ENCODE measurements around the gene SNAP25. TPM values are rescaled to one million over a fixed set of nuclear protein-coding genes. Genes with fewer than 3 reads are reported as not detected.

Gene SNAP25
- total and polyA plus RNA-seq, 5 donors from 2014 or later: not detected

DNA sequence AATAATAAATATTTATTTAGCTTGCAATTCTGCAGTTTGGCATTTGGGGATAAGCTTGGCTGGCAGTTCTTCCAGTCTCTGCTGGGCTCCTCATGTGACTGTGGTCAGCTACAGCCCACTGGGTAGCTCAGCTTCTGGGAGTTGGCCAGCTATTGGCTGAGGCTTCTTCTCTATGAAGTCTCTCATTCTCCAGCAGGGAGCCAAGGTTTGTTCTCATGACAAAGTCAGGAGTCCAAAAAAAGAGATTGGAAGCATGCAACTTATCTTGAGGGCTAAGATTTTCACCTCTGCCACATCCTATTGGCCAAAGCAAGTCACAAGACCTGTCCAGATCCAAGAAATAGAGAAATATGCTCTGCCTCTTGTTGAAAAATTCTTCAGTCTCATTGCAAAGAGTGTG lies 94.6 kb downstream of the SNAP25 start:
- H3K9me3 ChIP-seq (ENCODE audit: control insufficient read depth in 2 of 2, low read length in 2 of 2): peaks cover 0 to 5% of the 10 kb centered on the region in 2 experiments
- peaks cover 4% of the 10 kb centered on the region for H3K27me3 ChIP-seq (ENCODE audit: control insufficient read depth, insufficient read depth, low read length)
- H3K4me1 Mint-ChIP-seq: no peaks in the 10 kb centered on the region
- no peaks in the 10 kb centered on the region for H3K36me3 Mint-ChIP-seq
- no peaks in the 10 kb centered on the region for H3K4me1 ChIP-seq (ENCODE audit: control insufficient read depth, insufficient read depth, low read length, poor library complexity, severe bottlenecking)
- no peaks in the 10 kb centered on the region for H3K36me3 ChIP-seq (ENCODE audit: control insufficient read depth, insufficient read depth, low read length)
- no peak for DNase-seq
- peaks cover 0 to 3% (median 0%) of the 10 kb centered on the region in 7 donors for H3K9me3 Mint-ChIP-seq
- peaks cover 17% of the 10 kb centered on the region for H3K27me3 Mint-ChIP-seq
- no peak overlapping the region for H3K27ac ChIP-seq (ENCODE audit: insufficient read depth, low read length, poor library complexity, severe bottlenecking)
- ATAC-seq (ENCODE audit: low read depth in 2 of 2): no peak
- no peak overlapping the region for H3K4me3 ChIP-seq (ENCODE audit: low read depth, low read length)
- H3K4me3 Mint-ChIP-seq: no peak overlapping the region
- H3K27ac Mint-ChIP-seq: no peak overlapping the region

DNA sequence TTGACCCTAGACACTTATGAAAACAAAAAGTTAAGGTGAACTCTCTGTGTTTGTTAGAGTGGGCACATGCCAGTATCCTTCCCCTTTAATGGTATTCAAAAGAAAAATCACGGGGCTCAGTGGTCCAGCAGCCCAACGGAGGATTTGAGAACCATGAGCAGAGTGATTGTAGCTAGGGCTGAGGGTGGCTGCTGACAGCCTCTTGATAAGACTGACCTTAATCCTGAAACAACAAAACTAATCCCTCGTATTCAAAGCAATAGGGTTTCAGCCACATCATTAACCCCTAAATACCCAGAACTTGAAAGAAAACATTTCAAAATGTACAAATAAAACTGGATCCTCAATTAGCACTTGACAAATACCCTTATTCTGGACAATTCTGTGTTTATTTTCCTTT lies 95.1 kb downstream of the SNAP25 start:
- H3K36me3 ChIP-seq (ENCODE audit: control insufficient read depth, insufficient read depth, low read length): no peaks in the 10 kb centered on the region
- peaks cover 4% of the 10 kb centered on the region for H3K27me3 ChIP-seq (ENCODE audit: control insufficient read depth, insufficient read depth, low read length)
- Mint-ChIP-seq H3K4me1 (no peaks in the 10 kb centered on the region), H3K4me3 (no peak overlapping the region), H3K9me3 (peaks cover 0 to 3% (median 0%) of the 10 kb centered on the region in 7 donors), H3K27ac (no peak overlapping the region), H3K36me3 (no peaks in the 10 kb centered on the region), H3K27me3 (peaks cover 17% of the 10 kb centered on the region)
- no peaks in the 10 kb centered on the region for H3K4me1 ChIP-seq (ENCODE audit: control insufficient read depth, insufficient read depth, low read length, poor library complexity, severe bottlenecking)
- DNase-seq (no peak), ATAC-seq (ENCODE audit: low read depth in 2 of 2) (no peak)
- H3K27ac ChIP-seq (ENCODE audit: insufficient read depth, low read length, poor library complexity, severe bottlenecking): no peak overlapping the region
- peaks cover 0 to 5% of the 10 kb centered on the region in 2 experiments for H3K9me3 ChIP-seq (ENCODE audit: control insufficient read depth in 2 of 2, low read length in 2 of 2)
- no peak overlapping the region for H3K4me3 ChIP-seq (ENCODE audit: low read depth, low read length)

DNA sequence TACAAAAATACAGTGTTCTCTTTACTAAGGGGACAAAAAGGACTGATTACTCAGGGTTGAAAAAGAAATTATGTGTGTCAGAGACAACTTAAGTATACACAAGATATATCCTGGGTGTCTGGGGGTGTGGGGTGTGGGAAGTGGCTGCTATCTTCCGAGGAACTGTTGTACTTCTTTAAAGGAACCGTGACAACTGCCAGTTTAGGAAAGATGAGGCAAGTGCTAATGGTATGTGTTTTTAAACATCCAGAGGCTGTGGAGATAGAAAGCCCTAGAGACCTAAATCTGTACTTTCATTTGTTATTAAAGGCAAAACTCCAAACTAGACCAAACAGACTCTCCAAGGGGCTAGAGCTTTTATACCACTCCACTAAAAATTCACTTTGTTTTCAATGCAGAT lies 95.6 kb downstream of the SNAP25 start:
- H3K27ac Mint-ChIP-seq: no peak overlapping the region
- peaks cover 0 to 5% of the 10 kb centered on the region in 2 experiments for H3K9me3 ChIP-seq (ENCODE audit: control insufficient read depth in 2 of 2, low read length in 2 of 2)
- no peaks in the 10 kb centered on the region for H3K36me3 Mint-ChIP-seq
- H3K9me3 Mint-ChIP-seq: peaks cover 0 to 3% (median 0%) of the 10 kb centered on the region in 7 donors
- H3K27me3 ChIP-seq (ENCODE audit: control insufficient read depth, insufficient read depth, low read length): peaks cover 4% of the 10 kb centered on the region
- no peaks in the 10 kb centered on the region for H3K4me1 ChIP-seq (ENCODE audit: control insufficient read depth, insufficient read depth, low read length, poor library complexity, severe bottlenecking)
- peaks cover 17% of the 10 kb centered on the region for H3K27me3 Mint-ChIP-seq
- no peak overlapping the region for H3K4me3 Mint-ChIP-seq
- no peaks in the 10 kb centered on the region for H3K36me3 ChIP-seq (ENCODE audit: control insufficient read depth, insufficient read depth, low read length)
- no peak overlapping the region for H3K27ac ChIP-seq (ENCODE audit: insufficient read depth, low read length, poor library complexity, severe bottlenecking)
- DNase-seq: no peak
- H3K4me3 ChIP-seq (ENCODE audit: low read depth, low read length): no peak overlapping the region
- no peak for ATAC-seq (ENCODE audit: low read depth in 2 of 2)
- no peaks in the 10 kb centered on the region for H3K4me1 Mint-ChIP-seq

DNA sequence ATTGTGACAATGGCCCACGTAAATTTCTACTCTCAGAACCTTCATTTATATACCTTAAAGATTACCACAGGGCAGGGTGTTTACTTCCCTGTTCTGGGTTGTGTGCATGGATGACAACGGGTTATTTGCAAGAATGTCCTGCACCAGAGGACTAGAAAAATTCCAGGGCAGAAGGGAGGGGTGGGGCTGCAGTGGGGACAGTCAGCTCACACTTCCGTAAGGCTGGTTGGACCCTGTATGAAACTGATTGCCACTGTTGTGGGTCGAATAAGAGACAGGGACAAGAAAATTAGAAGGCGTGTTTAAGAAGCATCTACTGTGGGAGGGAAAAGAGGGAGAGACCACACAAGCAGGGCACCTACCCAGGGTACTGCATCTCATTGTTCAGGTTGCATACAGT lies 96.5 kb downstream of the SNAP25 start:
- Histone ChIP-seq H3K27ac (ENCODE audit: insufficient read depth, low read length, poor library complexity, severe bottlenecking) (no peak overlapping the region), H3K4me1 (ENCODE audit: control insufficient read depth, insufficient read depth, low read length, poor library complexity, severe bottlenecking) (no peaks in the 10 kb centered on the region), H3K36me3 (ENCODE audit: control insufficient read depth, insufficient read depth, low read length) (no peaks in the 10 kb centered on the region), H3K27me3 (ENCODE audit: control insufficient read depth, insufficient read depth, low read length) (peaks cover 4% of the 10 kb centered on the region), H3K9me3 (ENCODE audit: control insufficient read depth in 2 of 2, low read length in 2 of 2) (peaks cover 0 to 5% of the 10 kb centered on the region in 2 experiments), H3K4me3 (ENCODE audit: low read depth, low read length) (no peak overlapping the region)
- H3K4me1 Mint-ChIP-seq: no peaks in the 10 kb centered on the region
- H3K9me3 Mint-ChIP-seq: peaks cover 0 to 6% (median 0%) of the 10 kb centered on the region in 7 donors
- H3K4me3 Mint-ChIP-seq: no peak overlapping the region
- DNase-seq: no peak
- H3K27me3 Mint-ChIP-seq: peaks cover 14% of the 10 kb centered on the region
- no peak overlapping the region for H3K27ac Mint-ChIP-seq
- H3K36me3 Mint-ChIP-seq: no peaks in the 10 kb centered on the region
- no peak for ATAC-seq (ENCODE audit: low read depth in 2 of 2)

DNA sequence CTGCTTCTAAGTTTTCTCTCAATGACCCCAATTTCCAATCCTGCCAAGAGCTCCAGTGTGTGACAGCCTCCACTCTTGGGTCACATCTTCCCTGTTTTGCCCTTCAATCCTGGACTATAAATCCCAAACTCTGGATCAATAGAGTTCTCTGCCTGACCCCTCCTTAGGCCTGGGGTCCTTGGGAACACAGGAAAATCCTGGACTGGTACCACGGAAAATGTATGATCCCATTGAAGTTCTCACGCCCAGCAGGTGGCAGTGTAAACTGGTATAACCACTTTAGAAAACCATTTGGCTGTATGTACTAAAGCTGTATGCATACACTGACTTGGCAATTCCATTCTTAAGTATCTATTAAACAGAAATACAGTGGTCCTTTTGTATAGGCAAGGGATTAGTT lies 98.0 kb downstream of the SNAP25 start:
- peaks cover 11% of the 10 kb centered on the region for H3K27me3 Mint-ChIP-seq
- no peaks in the 10 kb centered on the region for H3K4me1 ChIP-seq (ENCODE audit: control insufficient read depth, insufficient read depth, low read length, poor library complexity, severe bottlenecking)
- ATAC-seq (ENCODE audit: low read depth in 2 of 2): no peak
- H3K9me3 Mint-ChIP-seq: peaks cover 0 to 6% (median 0%) of the 10 kb centered on the region in 7 donors
- H3K4me3 ChIP-seq (ENCODE audit: low read depth, low read length): no peak overlapping the region
- H3K36me3 Mint-ChIP-seq: no peaks in the 10 kb centered on the region
- peak overlapping the region in 1 of 3 donors; percentile 74 for H3K27ac Mint-ChIP-seq
- H3K27me3 ChIP-seq (ENCODE audit: control insufficient read depth, insufficient read depth, low read length): peaks cover 4% of the 10 kb centered on the region
- H3K27ac ChIP-seq (ENCODE audit: insufficient read depth, low read length, poor library complexity, severe bottlenecking): no peak overlapping the region
- peak in 1 of 3 donors; percentile 9 for DNase-seq
- H3K36me3 ChIP-seq (ENCODE audit: control insufficient read depth, insufficient read depth, low read length): no peaks in the 10 kb centered on the region
- H3K4me1 Mint-ChIP-seq: no peaks in the 10 kb centered on the region
- no peak overlapping the region for H3K4me3 Mint-ChIP-seq
- H3K9me3 ChIP-seq (ENCODE audit: control insufficient read depth in 2 of 2, low read length in 2 of 2): peaks cover 0 to 5% of the 10 kb centered on the region in 2 experiments

DNA sequence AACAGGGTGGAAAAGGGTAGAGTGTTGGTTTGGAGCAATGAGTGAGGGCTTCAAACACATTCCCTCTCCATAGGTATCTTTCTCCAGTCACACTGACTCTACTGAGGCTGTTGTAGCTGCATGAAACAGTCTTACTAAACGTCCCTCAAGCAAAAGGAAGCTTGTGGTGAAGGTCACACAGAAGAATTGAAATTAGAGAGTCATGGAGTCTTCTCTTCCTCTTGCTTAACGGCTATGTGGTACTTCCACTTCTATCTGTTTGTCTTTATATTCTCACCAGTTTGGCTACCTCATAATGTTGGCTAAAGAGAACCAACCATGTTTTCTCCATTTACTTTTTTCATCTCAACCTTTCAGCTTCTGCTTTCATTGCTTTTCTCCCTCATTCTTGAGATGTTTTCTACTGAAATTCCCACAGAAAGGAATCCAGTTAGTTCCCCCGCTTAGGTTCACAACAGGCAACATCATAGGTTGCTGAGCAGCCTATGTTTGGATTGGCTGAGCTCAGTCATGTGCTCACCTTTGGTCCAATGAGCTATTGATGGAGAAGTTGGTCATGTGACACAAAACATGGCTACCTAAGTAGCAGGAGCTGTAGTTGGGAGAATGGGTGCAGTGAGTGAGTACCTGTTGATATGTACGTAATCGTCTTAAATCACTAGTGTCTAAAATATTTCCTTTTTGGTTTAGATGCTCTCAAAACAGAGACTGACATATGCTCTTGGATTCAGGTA lies 99.8 kb downstream of the SNAP25 start:
- Histone ChIP-seq H3K36me3 (ENCODE audit: control insufficient read depth, insufficient read depth, low read length) (no peaks in the 10 kb centered on the region), H3K4me3 (ENCODE audit: low read depth, low read length) (no peak overlapping the region), H3K27me3 (ENCODE audit: control insufficient read depth, insufficient read depth, low read length) (no peaks in the 10 kb centered on the region), H3K9me3 (ENCODE audit: control insufficient read depth in 2 of 2, low read length in 2 of 2) (peaks cover 0 to 5% of the 10 kb centered on the region in 2 experiments), H3K27ac (ENCODE audit: insufficient read depth, low read length, poor library complexity, severe bottlenecking) (no peak overlapping the region), H3K4me1 (ENCODE audit: control insufficient read depth, insufficient read depth, low read length, poor library complexity, severe bottlenecking) (no peaks in the 10 kb centered on the region)
- no peak for ATAC-seq (ENCODE audit: low read depth in 2 of 2)
- H3K27me3 Mint-ChIP-seq: peaks cover 2% of the 10 kb centered on the region
- no peaks in the 10 kb centered on the region for H3K4me1 Mint-ChIP-seq
- no peak overlapping the region for H3K4me3 Mint-ChIP-seq
- no peak overlapping the region for H3K27ac Mint-ChIP-seq
- H3K36me3 Mint-ChIP-seq: no peaks in the 10 kb centered on the region
- DNase-seq: no peak
- H3K9me3 Mint-ChIP-seq: peaks cover 0 to 4% (median 0%) of the 10 kb centered on the region in 7 donors

DNA sequence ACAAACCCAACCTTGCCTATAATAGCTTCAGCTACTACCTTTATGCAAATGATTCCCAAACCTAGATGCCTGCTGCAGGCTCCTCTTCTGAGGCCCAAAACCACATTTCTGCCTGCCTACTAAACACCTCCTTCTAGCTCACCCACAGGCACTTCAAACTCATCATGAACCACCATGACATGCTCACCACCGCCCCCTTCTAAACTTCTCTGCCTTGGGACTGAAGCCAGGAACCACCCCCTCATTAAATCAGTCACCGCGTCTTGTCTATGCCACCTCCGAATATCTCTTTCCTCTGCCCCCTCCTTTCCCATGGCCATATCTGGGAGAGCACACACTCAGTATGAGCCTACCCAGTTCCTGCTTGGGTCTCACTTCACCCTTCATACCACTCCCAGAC lies 101.2 kb downstream of the SNAP25 start:
- no peaks in the 10 kb centered on the region for H3K36me3 ChIP-seq (ENCODE audit: control insufficient read depth, insufficient read depth, low read length)
- H3K27ac ChIP-seq (ENCODE audit: insufficient read depth, low read length, poor library complexity, severe bottlenecking): no peak overlapping the region
- no peaks in the 10 kb centered on the region for H3K27me3 ChIP-seq (ENCODE audit: control insufficient read depth, insufficient read depth, low read length)
- H3K4me1 ChIP-seq (ENCODE audit: control insufficient read depth, insufficient read depth, low read length, poor library complexity, severe bottlenecking): no peaks in the 10 kb centered on the region
- no peak for ATAC-seq (ENCODE audit: low read depth in 2 of 2)
- Mint-ChIP-seq H3K4me1 (no peaks in the 10 kb centered on the region), H3K36me3 (no peaks in the 10 kb centered on the region), H3K27me3 (no peaks in the 10 kb centered on the region), H3K9me3 (peaks cover 0 to 4% (median 0%) of the 10 kb centered on the region in 7 donors), H3K4me3 (no peak overlapping the region), H3K27ac (no peak overlapping the region)
- peaks cover 0 to 5% of the 10 kb centered on the region in 2 experiments for H3K9me3 ChIP-seq (ENCODE audit: control insufficient read depth in 2 of 2, low read length in 2 of 2)
- no peak overlapping the region for H3K4me3 ChIP-seq (ENCODE audit: low read depth, low read length)
- no peak for DNase-seq

DNA sequence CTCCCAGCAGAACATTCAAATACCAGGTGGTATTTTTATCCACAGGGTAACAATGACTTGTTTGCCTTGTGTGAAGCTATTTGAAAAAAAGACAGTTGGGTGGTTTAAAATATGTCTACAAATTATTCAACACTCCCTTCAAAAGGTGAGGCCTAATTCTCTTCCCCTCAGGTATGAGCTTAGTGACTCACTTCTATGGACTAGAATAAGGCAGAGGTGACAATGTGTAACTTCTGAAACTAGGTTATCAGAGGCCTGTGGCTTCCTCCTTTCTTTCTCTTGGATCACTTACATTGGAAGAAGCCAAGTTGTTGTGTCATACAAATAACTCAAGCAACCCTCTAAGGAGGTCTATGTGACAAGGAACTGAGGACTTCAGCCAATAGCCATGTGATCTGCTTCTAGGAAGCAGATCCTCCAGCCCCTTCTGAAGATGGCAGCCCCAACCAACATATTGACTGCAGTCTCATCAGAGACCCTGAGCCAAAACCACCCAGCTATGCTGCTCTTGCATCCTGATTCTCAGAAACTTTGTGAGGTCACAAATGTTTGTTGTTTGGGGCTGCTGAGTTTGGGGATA lies 102.6 kb downstream of the SNAP25 start:
- ATAC-seq (ENCODE audit: low read depth in 2 of 2): no peak
- H3K9me3 ChIP-seq (ENCODE audit: control insufficient read depth in 2 of 2, low read length in 2 of 2): peaks cover 0 to 5% of the 10 kb centered on the region in 2 experiments
- Mint-ChIP-seq H3K27me3 (no peaks in the 10 kb centered on the region), H3K27ac (no peak overlapping the region), H3K4me1 (no peaks in the 10 kb centered on the region), H3K9me3 (peaks cover 0 to 4% (median 0%) of the 10 kb centered on the region in 7 donors), H3K4me3 (no peak overlapping the region), H3K36me3 (no peaks in the 10 kb centered on the region)
- no peaks in the 10 kb centered on the region for H3K4me1 ChIP-seq (ENCODE audit: control insufficient read depth, insufficient read depth, low read length, poor library complexity, severe bottlenecking)
- H3K36me3 ChIP-seq (ENCODE audit: control insufficient read depth, insufficient read depth, low read length): no peaks in the 10 kb centered on the region
- no peak overlapping the region for H3K4me3 ChIP-seq (ENCODE audit: low read depth, low read length)
- DNase-seq: no peak
- H3K27ac ChIP-seq (ENCODE audit: insufficient read depth, low read length, poor library complexity, severe bottlenecking): no peak overlapping the region
- no peaks in the 10 kb centered on the region for H3K27me3 ChIP-seq (ENCODE audit: control insufficient read depth, insufficient read depth, low read length)
